NT2/D1 (cell line): Measurements from ENCODE around the gene NRCAM.

Experiments used
- YY1 ChIP-seq: IDR thresholded peaks from 2 replicates; pipeline ENCODE4 v1.6.1; 2011; ENCODE audit not compliant: insufficient read length, insufficient read depth
- ZNF274 ChIP-seq: IDR thresholded peaks from 2 replicates; pipeline ENCODE4 v1.6.1; 2011; ENCODE audit warnings: mild to moderate bottlenecking, low read depth, low read length

DNA sequence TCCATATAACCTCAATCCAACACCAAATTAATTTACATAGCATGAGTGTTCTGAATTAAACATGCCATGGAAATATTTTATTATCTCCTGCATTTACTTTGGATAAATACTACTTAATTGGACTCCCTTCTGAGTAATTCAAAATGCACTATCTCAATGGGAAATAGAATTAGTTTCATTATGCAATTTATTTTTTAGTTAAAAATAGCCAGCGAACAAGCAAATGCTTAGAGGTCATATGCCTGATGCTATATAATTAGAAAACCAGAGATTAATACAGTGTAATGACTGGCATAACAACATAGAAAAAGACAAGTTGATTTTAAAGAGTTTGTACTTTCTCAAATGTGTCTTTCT, 165.1 kb downstream of the NRCAM start:
- TF ChIP-seq YY1 (no peak), ZNF274 (no peak)
